NB4 (cell line): ENCODE results near the gene PPCDC.

ENCODE experiments used
- DNase-seq: peaks from one replicate; pipeline ENCODE4 v3.0.0; 2010; ENCODE audit warnings: low read depth
- H3K4me3 ChIP-seq: one replicate; pipeline ENCODE4 v1.5.1; 2011; ENCODE audit warnings: mild to moderate bottlenecking, low read depth, low read length, moderate library complexity
- CTCF ChIP-seq: IDR thresholded peaks from one replicate; pipeline ENCODE4 v1.5.1; 2012; ENCODE audit warnings: low read depth, low read length
- MAX ChIP-seq: IDR thresholded peaks from 2 replicates; pipeline ENCODE4 v1.6.1; 2011; ENCODE audit warnings: low read depth, low read length
- MYC ChIP-seq: IDR thresholded peaks from 2 replicates; pipeline ENCODE4 v1.6.1; 2011; ENCODE audit warnings: low read depth, low read length
- POLR2A ChIP-seq: IDR thresholded peaks from 2 replicates; pipeline ENCODE4 v1.6.1; 2011; ENCODE audit warnings: mild to moderate bottlenecking; ENCODE audit not compliant: insufficient read length; ENCODE audit errors: extremely low read depth

Gene PPCDC

GRCh38 chr15:75008629-75009326 is 14.6 kb upstream of the PPCDC start:
- H3K4me3 ChIP-seq: peak overlapping the region; percentile 55
- TF ChIP-seq POLR2A (no peak), CTCF (no peak), MYC (no peak), MAX (no peak)
- peak; percentile 58 for DNase-seq

- H3K4me3 ChIP-seq: no peak overlapping the region
- no peak for TF ChIP-seq POLR2A
- no peak for TF ChIP-seq CTCF
- TF ChIP-seq MAX: no peak
- TF ChIP-seq MYC: no peak
- DNase-seq: no peak
Observed at GRCh38 chr15:75016431-75016830, 7.0 kb upstream of the PPCDC start.

- H3K4me3 ChIP-seq: no peak overlapping the region
- TF ChIP-seq CTCF (no peak), MAX (no peak), MYC (no peak), POLR2A (no peak)
- DNase-seq: no peak
Observed at GRCh38 chr15:75019916-75020315, 3.5 kb upstream of the PPCDC start.

- no peak overlapping the region for H3K4me3 ChIP-seq
- TF ChIP-seq MAX (no peak), MYC (no peak), POLR2A (no peak), CTCF (no peak)
- peak; percentile 22 for DNase-seq
Observed at GRCh38 chr15:75021341-75021740, 2.0 kb upstream of the PPCDC start.

GRCh38 chr15:75022783-75023180 is 608 bp upstream of the PPCDC start:
- no peak for TF ChIP-seq MAX
- DNase-seq: no peak
- no peak overlapping the region for H3K4me3 ChIP-seq

GRCh38 chr15:75023872-75024636 is 664 bp downstream of the PPCDC start:
- peak overlapping the region; percentile 93 for H3K4me3 ChIP-seq
- TF ChIP-seq CTCF (no peak), POLR2A (no peak), MYC (peak; percentile 85), MAX (peak; percentile 89)
- DNase-seq: peak; percentile 86
